Dermis blood vessel endothelial cell (primary cell): ENCODE results near the gene TRIM7. TPM values are rescaled to one million over a fixed set of nuclear protein-coding genes. Genes with fewer than 3 reads are reported as not detected.
"Not testable (repeated sequence)": the region's sequence is repeated elsewhere in the genome, so short reads cannot be mapped to it uniquely, and the experiment has no call there.

Source experiments
- DNase-seq: peaks from one replicate; pipeline ENCODE4 v3.0.0; 2010
- total RNA-seq: library from RNA; depleted of rRNA; stranded (reverse); fragments of >200 nt; gene quantifications from 2 replicates; pipeline ENCODE4 v1.2.3, GENCODE V29; 2014

The TRIM7 gene
- total RNA-seq, 1 donor from 2014 or later, result 2.7 TPM

GRCh38 chr5:181149355-181149754, 55.6 kb downstream of the TRIM7 start:
- DNase-seq, result no peak

GRCh38 chr5:181146927-181147636, 57.9 kb downstream of the TRIM7 start, which contains the start of gene OR2V2:
OR2V2 (plus strand) TSS chr5:181147586; CDS start chr5:181154943, 7,357 bp downstream.
- not testable (repeated sequence) for DNase-seq

GRCh38 chr5:181145133-181145532, 59.9 kb downstream of the TRIM7 start:
- no peak for DNase-seq

Other genes starting within 250 kb of the TRIM7 start
- not detected in 2 replicates for gene BTNL3, start 216.3 kb downstream of the TRIM7 start, total RNA-seq
- 0.05 and 0.17 TPM in 2 replicates for gene BTNL9, start 164.9 kb downstream of the TRIM7 start, total RNA-seq
- not detected in 2 replicates for gene OR2V1, start 74.0 kb downstream of the TRIM7 start, total RNA-seq
- not detected in 2 replicates for gene OR2V2, start 57.6 kb downstream of the TRIM7 start, total RNA-seq
- gene TRIM41, start 18.1 kb upstream of the TRIM7 start, total RNA-seq, result 9.0 and 9.2 TPM in 2 replicates
- gene RACK1, start 38.7 kb upstream of the TRIM7 start, total RNA-seq, result 4,132 and 4,370 TPM in 2 replicates
- gene TRIM52, start 55.9 kb upstream of the TRIM7 start, total RNA-seq, result 6.3 and 8.8 TPM in 2 replicates
- not detected in 2 replicates for gene OR4F3, start 162.1 kb upstream of the TRIM7 start, total RNA-seq